ENCODE measurements around the gene KDM1A. TPM values are rescaled to one million over a fixed set of nuclear protein-coding genes. Genes with fewer than 3 reads are reported as not detected.

KDM1A gene
- total and polyA plus RNA-seq, 2 of the 13 experiments (the other 11 are each of a cell fraction or from before 2014, with no cell fraction given): 81.3 to 173 TPM

DNA sequence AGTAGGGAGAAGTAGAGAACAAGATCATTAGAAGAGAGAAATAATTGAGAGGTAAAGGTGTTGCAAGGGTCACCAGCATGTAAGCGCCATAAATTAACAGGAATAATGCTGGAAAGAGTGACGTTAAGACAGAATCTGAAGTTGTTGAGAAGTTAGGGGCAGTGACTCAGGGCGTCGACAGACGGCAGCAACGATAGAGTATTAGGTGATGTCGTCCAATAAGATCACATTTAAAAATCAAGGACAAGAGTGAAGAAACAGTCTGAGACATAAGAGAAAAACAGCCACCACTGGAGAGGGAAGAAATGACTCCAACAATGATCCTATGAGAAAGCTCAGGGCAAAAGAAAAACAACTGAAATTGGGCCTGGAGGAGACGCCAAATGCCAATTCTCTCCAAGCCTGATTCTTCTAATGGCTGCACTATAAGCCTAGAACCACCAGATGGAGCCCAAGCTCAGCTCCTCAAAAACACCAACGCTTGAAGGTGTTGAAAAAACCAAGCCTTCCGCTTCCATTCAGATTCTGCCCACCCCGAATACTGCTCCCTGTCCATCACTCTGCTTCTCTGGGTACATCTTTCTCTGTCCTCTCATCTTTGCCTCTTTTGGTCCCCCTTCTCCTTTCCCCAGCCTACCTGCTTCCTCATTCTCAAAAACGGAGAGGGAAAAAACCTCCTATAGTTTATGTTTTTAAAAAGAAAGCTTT is 79.3 kb downstream of the KDM1A start (continued):
- TF ChIP-seq MIXL1 (CRISPR knock-in tag; IDR thresholded peaks at IDR 0.05): 0 out of 2 replicates have a peak, but pooled peaks have one; percentile 26
- 0 out of 2 replicates have a peak, but pooled peaks have one; percentile 13 for TF ChIP-seq ATF7 (IDR thresholded peaks at IDR 0.05)
- no peak for TF ChIP-seq ATF7 (CRISPR knock-in tag; IDR thresholded peaks at IDR 0.05)
- peak; percentile 34 for TF ChIP-seq XRCC5 (optimal IDR thresholded peaks at IDR 0.05; ENCODE audit: low read length)
- peak; percentile 57; the same call in 1 of the 2 replicates for TF ChIP-seq ZSCAN9 (CRISPR knock-in tag; IDR thresholded peaks at IDR 0.05; ENCODE audit: borderline replicate concordance)
- no peak for TF ChIP-seq ZNF138 (CRISPR knock-in tag; IDR thresholded peaks at IDR 0.05; ENCODE audit: low read depth)
- TF ChIP-seq ZNF12 (CRISPR knock-in tag; IDR thresholded peaks at IDR 0.05): no peak
- TF ChIP-seq ZNF337 (CRISPR knock-in tag; IDR thresholded peaks at IDR 0.05; ENCODE audit: borderline replicate concordance, low read depth): no peak
- TF ChIP-seq ZBTB33 (CRISPR knock-in tag; IDR thresholded peaks at IDR 0.05): 0 out of 2 replicates have a peak, but pooled peaks have one; percentile 25
- TF ChIP-seq PITX1 (CRISPR knock-in tag; IDR thresholded peaks at IDR 0.05): peak; percentile 20; the same call in 1 of the 2 replicates
- TF ChIP-seq CBX2 (IDR thresholded peaks at IDR 0.05; ENCODE audit: low read depth, low read length): no peak
- no peak for TF ChIP-seq CBX2 (CRISPR knock-in tag; IDR thresholded peaks at IDR 0.05; ENCODE audit: low read depth)
- 0 out of 2 replicates have a peak, but pooled peaks have one; percentile 17 for TF ChIP-seq RXRB (CRISPR knock-in tag; IDR thresholded peaks at IDR 0.05; ENCODE audit: borderline replicate concordance)
- TF ChIP-seq HES4 (CRISPR knock-in tag; IDR thresholded peaks at IDR 0.05; ENCODE audit: borderline replicate concordance): no peak
- 0 out of 2 replicates have a peak, but pooled peaks have one; percentile 14 for TF ChIP-seq GATAD2A (CRISPR knock-in tag; IDR thresholded peaks at IDR 0.05)
- no peak for TF ChIP-seq HDAC1 (CRISPR knock-in tag; IDR thresholded peaks at IDR 0.05)
- 0 out of 2 replicates have a peak, but pooled peaks have one; percentile 23 for TF ChIP-seq MED1 (CRISPR knock-in tag; IDR thresholded peaks at IDR 0.05)
- TF ChIP-seq IRF2 (CRISPR knock-in tag; IDR thresholded peaks at IDR 0.05): 0 out of 2 replicates have a peak, but pooled peaks have one; percentile 43
- TF ChIP-seq TEAD3 (CRISPR knock-in tag; optimal IDR thresholded peaks at IDR 0.05; ENCODE audit: borderline replicate concordance): peak; percentile 36
- peak; percentile 81; the same call in 1 of the 2 replicates for TF ChIP-seq ZNF136 (CRISPR knock-in tag; IDR thresholded peaks at IDR 0.05; ENCODE audit: low read depth)
- TF ChIP-seq ZNF230 (CRISPR knock-in tag; IDR thresholded peaks at IDR 0.05): 0 out of 2 replicates have a peak, but pooled peaks have one; percentile 32
- TF ChIP-seq SKI (IDR thresholded peaks at IDR 0.05; ENCODE audit: partially characterized antibody): no peak
- TF ChIP-seq RAD21 (CRISPR knock-in tag; IDR thresholded peaks at IDR 0.05): peak; percentile 92
- TF ChIP-seq CENPT (CRISPR knock-in tag; IDR thresholded peaks at IDR 0.05; ENCODE audit: low read depth): no peak
- TF ChIP-seq ZNF207 (IDR thresholded peaks at IDR 0.05; ENCODE audit: borderline replicate concordance): no peak

All from HepG2 (cell line).